Kidney (tissue), 14 donors: ENCODE results near the gene LANCL3. TPM values are rescaled to one million over a fixed set of nuclear protein-coding genes. Genes with fewer than 3 reads are reported as not detected.

Source experiments
- DNase-seq, 5 donors: peaks; one replicate each; pipeline ENCODE4 v3.0.0-alpha.2; 2013 to 2020
- FAIRE-seq: peaks from 2 replicates; lab custom pipeline; 2012; peaks lifted over from hg19 to GRCh38; lab: Jason Lieb, UNC
- H3K27ac ChIP-seq, 2 donors: one replicate each; pipeline ENCODE4 v1.7.0; 2013; ENCODE audit warnings: low read depth in 2 of 2, low read length in 2 of 2, inconsistent platforms in 1 of 2
- H3K27me3 ChIP-seq: one replicate; pipeline ENCODE4 v1.7.1; 2013; ENCODE audit warnings: low read length, inconsistent platforms; ENCODE audit not compliant: control insufficient read depth, insufficient read depth
- H3K36me3 ChIP-seq, 3 donors: one replicate each; pipeline versions ENCODE4 v1.7.0 to v1.7.1; 2013; ENCODE audit warnings: low read length in 3 of 3, control low read depth in 1 of 3, inconsistent platforms in 1 of 3; ENCODE audit not compliant: insufficient read depth in 3 of 3, control insufficient read depth in 2 of 3
- H3K4me1 ChIP-seq, 3 donors: one replicate each; pipeline versions ENCODE4 v1.7.0 to v1.7.1; 2013; ENCODE audit warnings: low read length in 3 of 3, inconsistent platforms in 1 of 3, low read depth in 1 of 3; ENCODE audit not compliant: control insufficient read depth in 2 of 3, insufficient read depth in 2 of 3
- H3K4me3 ChIP-seq, 3 donors: one replicate each; pipeline versions ENCODE4 v1.7.0 to v1.8.1; 2013; ENCODE audit warnings: low read length in 3 of 3, control low read depth in 1 of 3, inconsistent platforms in 1 of 3
- H3K9ac ChIP-seq, 3 donors: one replicate each; pipeline versions ENCODE4 v1.7.0 to v1.7.1; 2013; ENCODE audit warnings: low read length in 3 of 3, control low read depth in 1 of 3, inconsistent platforms in 1 of 3
- H3K9me3 ChIP-seq, 3 donors: one replicate each; pipeline versions ENCODE4 v1.7.0 to v1.7.1; 2013; ENCODE audit warnings: low read length in 3 of 3, control low read depth in 1 of 3, inconsistent platforms in 1 of 3; ENCODE audit not compliant: control insufficient read depth in 2 of 3, insufficient read depth in 1 of 3
- CTCF ChIP-seq: IDR thresholded peaks from 3 replicates; pipeline ENCODE4 v1.5.1; 2012; ENCODE audit warnings: mild to moderate bottlenecking, moderate library complexity, borderline replicate concordance; ENCODE audit not compliant: insufficient read depth; ENCODE audit errors: extremely low read depth
- intact Hi-C: fragments of 100-400 bp; cut with DNase I; formaldehyde crosslinking; loops from one replicate; pipeline ENCODE4 v1.11.1; 2022
- polyA plus RNA-seq: library from polyadenylated mRNA; stranded (reverse); fragments of 350-450 nt; fragmentation: Illumina TruSeq; extraction: RNeasy Lipid Tissue Mini Kit (QIAGEN cat#74804); gene quantifications from one replicate; pipeline ENCODE4 v1.2.3, GENCODE V29; 2014; ENCODE audit warnings: low read depth, low replicate concordance; ENCODE audit not compliant: insufficient read depth
- total RNA-seq: library from RNA; stranded (reverse); fragmentation: NEBNext Ultra II Directional; extraction: Animal tissue kit (Norgen Biotek cat#: 25700); gene quantifications from one replicate; pipeline ENCODE4 v1.2.1, GENCODE V29; 2021
- donor health status: control.
- donor health status: control.
- donor health status: control.
- donor health status: control.
- donor health status: control.
- donor health status: DM: yes; HTN: yes; CAD: no.
- donor health status: Normal renal cell carcinoma (clear cell type).

The LANCL3 gene
- total and polyA plus RNA-seq, 2 donors from 2014 or later: 0.30 to 0.38 TPM

- intact Hi-C loops: no loop called here
- no peaks in the 10 kb centered on the region for H3K27me3 ChIP-seq
- no peak overlapping the region for H3K27ac ChIP-seq
- no peaks in the 10 kb centered on the region for H3K4me1 ChIP-seq
- no peak overlapping the region for H3K4me3 ChIP-seq
- TF ChIP-seq CTCF: no peak
- no peaks in the 10 kb centered on the region for H3K9me3 ChIP-seq
- no peak overlapping the region for H3K9ac ChIP-seq
- no peaks in the 10 kb centered on the region for H3K36me3 ChIP-seq
- FAIRE-seq (no peak), DNase-seq (no peak)
These were observed 107.1 kb downstream of the LANCL3 start for GRCh38 chrX:37678574-37678973.

- H3K36me3 ChIP-seq: no peaks in the 10 kb centered on the region
- H3K9me3 ChIP-seq: no peaks in the 10 kb centered on the region
- DNase-seq: no peak
- H3K9ac ChIP-seq: no peak overlapping the region
- H3K27ac ChIP-seq: no peak overlapping the region
- no peaks in the 10 kb centered on the region for H3K27me3 ChIP-seq
- intact Hi-C loops: no loop called here
- no peak for FAIRE-seq
- H3K4me1 ChIP-seq: no peaks in the 10 kb centered on the region
- no peak for TF ChIP-seq CTCF
- H3K4me3 ChIP-seq: no peak overlapping the region
These were observed 107.8 kb downstream of the LANCL3 start for GRCh38 chrX:37679230-37679629.

- H3K9me3 ChIP-seq: no peaks in the 10 kb centered on the region
- no peak overlapping the region for H3K4me3 ChIP-seq
- DNase-seq: no peak
- intact Hi-C loops: no loop called here
- no peak for FAIRE-seq
- H3K27ac ChIP-seq: no peak overlapping the region
- no peak overlapping the region for H3K9ac ChIP-seq
- no peak for TF ChIP-seq CTCF
- no peaks in the 10 kb centered on the region for H3K4me1 ChIP-seq
- H3K27me3 ChIP-seq: no peaks in the 10 kb centered on the region
- no peaks in the 10 kb centered on the region for H3K36me3 ChIP-seq
These were observed 108.4 kb downstream of the LANCL3 start for GRCh38 chrX:37679888-37680287.

GRCh38 chrX:37684426-37684825 is 113.0 kb downstream of the LANCL3 start:
- FAIRE-seq (no peak), DNase-seq (no peak)
- Histone ChIP-seq H3K4me3 (no peak overlapping the region), H3K9ac (no peak overlapping the region), H3K9me3 (no peaks in the 10 kb centered on the region), H3K27ac (no peak overlapping the region), H3K27me3 (no peaks in the 10 kb centered on the region), H3K36me3 (no peaks in the 10 kb centered on the region), H3K4me1 (no peaks in the 10 kb centered on the region)
- TF ChIP-seq CTCF: no peak
- intact Hi-C loops: no loop called here
